ENCODE data around the gene DAPP1.

- TF ChIP-seq POLR2A (IDR thresholded peaks at IDR 0.05; ENCODE audit: low read depth, low read length) (no peak), TAF1 (IDR thresholded peaks at IDR 0.05; ENCODE audit: borderline replicate concordance, low read depth, low read length) (no peak)
These were observed 2.0 kb downstream of the DAPP1 start for GRCh38 chr4:99818661-99819060.
